Prostate gland (tissue), 2 donors: ENCODE measurements around the gene CASD1.

Experiments
- POLR2A ChIP-seq: fragments of 450-650 bp; IDR thresholded peaks from one replicate; pipeline ENCODE4 v1.6.1; 2016; ENCODE audit warnings: antibody characterized with exemption, mild to moderate bottlenecking
- POLR2AphosphoS5 ChIP-seq: sonication (generic); formaldehyde crosslinking; IDR thresholded peaks from one replicate; pipeline ENCODE4 v1.6.1; 2017; ENCODE audit warnings: antibody characterized with exemption
- TF ChIP-seq, protein P1 (sequence below), 4 experiments: fragments of 200-600 bp in 2 of 4; fragments of 450-650 bp in 2 of 4; sonication (generic) in 2 of 4; IDR thresholded peaks; 1 replicate in 3 of 4; 2 replicates in 1 of 4; pipeline ENCODE4 v1.5.1; 2016 to 2019; ENCODE audit warnings: antibody characterized with exemption in 4 of 4, mild to moderate bottlenecking in 2 of 4, moderate library complexity in 2 of 4

- no peak for TF ChIP-seq POLR2A
- TF ChIP-seq, protein P1, sequence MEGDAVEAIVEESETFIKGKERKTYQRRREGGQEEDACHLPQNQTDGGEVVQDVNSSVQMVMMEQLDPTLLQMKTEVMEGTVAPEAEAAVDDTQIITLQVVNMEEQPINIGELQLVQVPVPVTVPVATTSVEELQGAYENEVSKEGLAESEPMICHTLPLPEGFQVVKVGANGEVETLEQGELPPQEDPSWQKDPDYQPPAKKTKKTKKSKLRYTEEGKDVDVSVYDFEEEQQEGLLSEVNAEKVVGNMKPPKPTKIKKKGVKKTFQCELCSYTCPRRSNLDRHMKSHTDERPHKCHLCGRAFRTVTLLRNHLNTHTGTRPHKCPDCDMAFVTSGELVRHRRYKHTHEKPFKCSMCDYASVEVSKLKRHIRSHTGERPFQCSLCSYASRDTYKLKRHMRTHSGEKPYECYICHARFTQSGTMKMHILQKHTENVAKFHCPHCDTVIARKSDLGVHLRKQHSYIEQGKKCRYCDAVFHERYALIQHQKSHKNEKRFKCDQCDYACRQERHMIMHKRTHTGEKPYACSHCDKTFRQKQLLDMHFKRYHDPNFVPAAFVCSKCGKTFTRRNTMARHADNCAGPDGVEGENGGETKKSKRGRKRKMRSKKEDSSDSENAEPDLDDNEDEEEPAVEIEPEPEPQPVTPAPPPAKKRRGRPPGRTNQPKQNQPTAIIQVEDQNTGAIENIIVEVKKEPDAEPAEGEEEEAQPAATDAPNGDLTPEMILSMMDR (IDR thresholded peaks at IDR 0.05): no peak
- no peak for TF ChIP-seq POLR2AphosphoS5
Measured at GRCh38 chr7:94577357-94577756, 67.7 kb downstream of the CASD1 start.
